SIG-M5 treated with dmso at 0.1 percent for 504 hours (cell line): ENCODE data around the gene PSMD3.

Experiments used
- DNase-seq: peaks from one replicate; lab custom pipeline; 2025; ENCODE audit not compliant: unreplicated experiment; lab: John Stamatoyannopoulos, UW

PSMD3 gene

GRCh38 chr17:39960524-39961041 lies 20.0 kb upstream of the PSMD3 start:
- no peak for DNase-seq

GRCh38 chr17:39962642-39963220 lies 17.9 kb upstream of the PSMD3 start, which contains the start of gene GSDMA:
GSDMA (plus strand) TSS chr17:39963004; CDS start chr17:39965688, 2,684 bp downstream.
- no peak for DNase-seq

DNA sequence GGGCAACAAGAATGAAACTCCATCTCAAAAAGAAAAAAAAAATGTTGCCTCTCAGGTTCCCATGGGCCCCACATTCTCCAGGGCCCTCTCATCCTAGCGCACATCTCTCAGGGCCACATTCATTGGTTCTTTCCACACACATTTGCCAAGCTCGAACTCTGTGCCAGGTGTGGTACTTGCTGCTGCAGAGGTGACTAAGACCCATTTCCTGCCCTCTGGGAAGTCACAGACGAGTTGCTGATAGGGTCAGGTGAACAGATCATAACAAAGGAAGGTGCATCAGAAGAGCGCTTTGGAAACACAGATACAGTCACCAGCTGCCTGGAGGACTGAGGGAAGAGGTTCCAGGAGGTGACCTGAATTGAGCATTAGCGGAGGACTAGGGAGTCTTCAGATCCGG lies 16.8 kb upstream of the PSMD3 start:
- DNase-seq: no peak

DNA sequence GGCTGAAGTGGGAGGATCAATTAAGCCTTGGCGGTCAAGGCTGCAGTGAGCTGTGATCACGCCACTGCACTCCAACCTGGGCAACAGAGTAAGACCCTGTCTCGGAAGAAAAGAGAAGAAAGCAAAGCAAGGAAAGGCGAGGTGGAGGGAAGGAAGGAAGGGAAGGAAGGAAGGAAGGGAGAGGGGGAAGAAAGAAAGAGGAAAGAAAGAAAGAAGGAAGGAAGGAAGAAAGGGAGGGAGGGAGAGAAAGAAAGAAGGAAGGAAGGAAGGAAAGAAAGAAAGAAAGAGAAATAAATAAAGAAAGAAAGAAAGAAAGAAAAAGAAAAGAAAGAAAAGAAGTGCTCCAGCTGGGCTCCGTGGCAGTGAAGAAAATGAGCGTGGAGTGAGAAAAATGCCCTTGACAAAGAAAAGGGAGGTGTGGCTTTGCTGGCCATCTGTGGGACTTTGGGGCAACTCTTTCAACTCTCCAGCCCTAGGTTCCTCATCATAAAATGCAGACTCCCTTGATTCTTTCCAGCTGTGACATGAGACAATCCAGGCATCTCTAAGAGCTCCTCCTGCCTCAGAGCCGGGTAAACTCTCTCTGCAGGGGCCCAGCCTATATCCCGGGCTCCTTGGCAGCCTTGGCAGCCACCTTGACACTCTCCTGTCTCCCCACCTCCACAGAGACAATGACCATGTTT lies 15.4 kb upstream of the PSMD3 start:
- no peak for DNase-seq

DNA sequence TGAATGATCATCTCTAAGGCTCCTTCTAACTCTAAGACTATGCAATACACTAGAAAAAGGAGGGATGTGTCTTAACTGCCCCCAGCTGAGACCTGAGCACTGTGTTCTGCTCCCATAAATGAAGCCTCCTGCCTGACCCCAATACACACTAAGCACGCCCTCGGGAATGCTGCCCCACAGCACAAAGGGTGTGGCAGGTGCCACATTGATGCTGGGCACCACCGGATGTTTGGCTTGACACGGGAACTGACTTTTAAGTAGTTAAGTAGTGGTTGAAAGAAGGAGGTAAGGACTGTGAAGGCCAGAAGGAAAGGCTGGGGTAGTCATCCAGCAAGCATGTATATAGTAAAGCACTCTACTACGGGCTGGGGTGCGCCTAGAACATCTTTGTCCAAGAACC lies 13.8 kb upstream of the PSMD3 start:
- DNase-seq: no peak

GRCh38 chr17:39968761-39969160 lies 11.8 kb upstream of the PSMD3 start:
- no peak for DNase-seq

DNA sequence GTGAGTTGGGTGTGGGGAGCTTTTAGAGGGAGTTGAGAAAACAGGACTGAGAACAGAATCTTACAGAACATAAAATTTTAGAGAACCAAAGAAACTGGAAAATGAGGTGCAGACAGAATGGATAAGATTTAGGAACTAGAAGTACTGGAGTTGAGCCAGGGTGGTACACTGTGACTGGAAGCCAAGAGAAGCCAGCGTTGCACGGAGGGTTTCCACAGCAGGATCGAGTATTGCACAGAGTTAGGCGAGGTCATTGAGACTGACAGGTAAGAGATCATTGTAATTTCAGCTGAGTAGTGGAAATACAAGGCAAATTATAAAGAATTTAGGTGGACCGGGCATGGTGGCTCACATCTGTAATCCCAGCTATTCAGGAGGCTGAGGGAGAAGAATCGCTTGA lies 11.2 kb upstream of the PSMD3 start:
- no peak for DNase-seq

DNA sequence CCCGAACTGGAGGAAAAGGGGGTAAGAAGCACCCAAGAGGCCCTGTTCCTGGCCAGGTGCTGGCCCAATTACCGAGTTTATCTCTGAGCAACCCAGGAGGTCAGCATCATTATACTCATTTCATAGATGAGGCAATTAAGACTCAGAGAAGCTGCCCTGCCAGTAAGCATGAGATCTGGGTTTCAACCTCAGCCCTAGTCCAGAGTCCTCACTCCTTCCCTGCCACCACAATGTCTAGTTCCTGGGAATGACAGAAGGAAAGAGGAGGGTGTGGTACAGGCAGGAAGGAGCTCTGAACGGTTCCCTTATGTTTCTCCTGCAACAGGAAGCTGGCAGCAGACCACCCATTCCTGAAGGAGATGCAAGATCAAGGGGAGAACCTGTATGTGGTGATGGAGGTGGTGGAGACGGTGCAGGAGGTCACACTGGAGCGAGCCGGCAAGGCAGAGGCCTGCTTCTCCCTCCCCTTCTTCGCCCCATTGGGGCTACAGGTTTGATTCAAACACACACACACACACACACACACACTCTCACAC lies 10.4 kb upstream of the PSMD3 start:
- no peak for DNase-seq

- no peak for DNase-seq
Observed at GRCh38 chr17:39971076-39971603, 9.5 kb upstream of the PSMD3 start.

DNA sequence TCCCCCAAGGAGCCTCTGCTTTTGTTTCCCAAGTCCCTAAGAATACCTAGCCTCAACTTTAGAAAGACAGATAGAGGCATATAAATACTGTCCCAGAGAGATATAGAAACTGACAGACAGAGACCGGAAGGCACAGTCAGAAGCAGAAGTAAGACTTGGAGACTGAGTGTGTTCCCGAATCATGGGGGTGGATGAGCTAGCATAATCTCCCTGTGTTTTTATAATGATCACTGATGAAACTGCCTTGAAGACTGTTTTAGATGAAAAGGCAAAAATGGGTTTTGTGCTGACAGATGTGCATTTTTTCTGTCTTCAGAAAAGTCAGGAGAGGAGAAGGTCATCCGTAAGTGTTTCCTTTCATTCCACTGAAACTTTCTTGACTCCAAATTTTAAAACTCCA lies 8.3 kb upstream of the PSMD3 start:
- peak; percentile 67 for DNase-seq

GRCh38 chr17:39973496-39973895 lies 7.1 kb upstream of the PSMD3 start:
- no peak for DNase-seq

- no peak for DNase-seq
Observed at GRCh38 chr17:39974433-39974832, 6.2 kb upstream of the PSMD3 start.

DNA sequence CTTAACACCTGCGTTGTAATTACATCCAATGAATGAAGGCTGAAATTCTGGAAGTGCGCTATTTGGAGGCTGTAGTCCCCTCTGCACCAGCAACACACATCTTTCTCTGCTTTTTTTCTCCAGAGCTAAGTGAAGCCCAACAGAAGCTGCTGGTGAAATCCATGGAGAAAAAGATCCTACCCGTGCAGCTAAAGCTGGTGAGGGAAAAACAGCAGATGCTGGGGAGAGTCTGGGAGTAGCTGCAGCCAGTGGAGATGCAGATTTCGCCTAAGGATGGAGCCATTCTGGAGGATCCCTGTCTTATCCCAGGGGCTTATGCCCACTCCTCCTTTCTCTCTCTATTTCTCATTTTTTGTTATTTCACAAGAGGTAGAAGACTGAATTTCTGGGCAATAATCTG lies 4.8 kb upstream of the PSMD3 start:
- DNase-seq: no peak

- no peak for DNase-seq
Observed at GRCh38 chr17:39979016-39979670, 1.5 kb upstream of the PSMD3 start.

DNA sequence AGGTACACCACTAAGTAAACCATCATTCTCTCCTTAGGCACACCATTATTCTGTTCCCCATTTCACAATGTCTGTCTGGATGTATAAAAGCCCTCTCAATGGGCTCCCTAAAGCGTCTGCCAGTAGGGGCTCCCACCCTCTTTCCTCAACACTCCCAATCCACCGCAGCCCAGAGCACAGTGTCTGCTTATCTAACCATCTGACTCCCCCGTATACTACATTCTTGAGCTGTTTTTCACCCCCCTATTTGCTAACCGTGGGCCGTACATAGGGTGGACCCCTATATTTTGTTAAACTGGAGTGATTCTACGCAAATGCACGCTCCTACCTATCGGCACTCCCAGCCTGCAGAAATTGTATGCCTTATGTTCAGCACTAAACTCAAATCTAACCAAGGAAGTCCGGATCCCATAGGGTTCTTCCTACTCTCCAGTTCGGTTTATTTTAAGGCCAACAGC lies 685 bp upstream of the PSMD3 start:
- peak; percentile 87 for DNase-seq

DNA sequence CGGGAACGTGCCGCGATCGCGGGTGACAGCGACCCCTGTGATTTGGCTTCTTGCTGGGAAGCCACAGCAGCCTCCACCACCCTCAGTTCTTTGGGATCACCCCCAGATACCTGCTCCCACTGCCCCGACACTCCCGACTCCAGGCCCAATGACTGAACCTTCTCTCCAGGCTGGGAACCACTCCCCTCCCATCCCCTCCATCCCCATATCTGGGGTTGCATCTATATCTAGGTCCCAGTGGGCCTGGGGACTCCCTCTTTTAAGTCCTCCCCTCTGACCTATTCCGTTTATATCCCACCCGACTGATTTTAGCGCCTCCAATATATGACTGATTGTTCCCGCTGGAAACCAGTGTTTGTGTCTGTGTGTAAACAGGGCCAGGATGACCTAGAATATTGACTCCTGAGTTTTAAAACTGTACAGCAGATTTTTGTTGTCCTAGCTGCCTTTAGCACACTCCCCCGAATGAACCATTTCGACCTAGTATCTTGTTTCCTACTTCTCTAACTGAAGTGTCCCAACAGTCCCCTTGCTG lies 667 bp downstream of the PSMD3 start:
- no peak for DNase-seq

GRCh38 chr17:39981766-39982375 lies 1.3 kb downstream of the PSMD3 start:
- DNase-seq: peak; percentile 79

DNA sequence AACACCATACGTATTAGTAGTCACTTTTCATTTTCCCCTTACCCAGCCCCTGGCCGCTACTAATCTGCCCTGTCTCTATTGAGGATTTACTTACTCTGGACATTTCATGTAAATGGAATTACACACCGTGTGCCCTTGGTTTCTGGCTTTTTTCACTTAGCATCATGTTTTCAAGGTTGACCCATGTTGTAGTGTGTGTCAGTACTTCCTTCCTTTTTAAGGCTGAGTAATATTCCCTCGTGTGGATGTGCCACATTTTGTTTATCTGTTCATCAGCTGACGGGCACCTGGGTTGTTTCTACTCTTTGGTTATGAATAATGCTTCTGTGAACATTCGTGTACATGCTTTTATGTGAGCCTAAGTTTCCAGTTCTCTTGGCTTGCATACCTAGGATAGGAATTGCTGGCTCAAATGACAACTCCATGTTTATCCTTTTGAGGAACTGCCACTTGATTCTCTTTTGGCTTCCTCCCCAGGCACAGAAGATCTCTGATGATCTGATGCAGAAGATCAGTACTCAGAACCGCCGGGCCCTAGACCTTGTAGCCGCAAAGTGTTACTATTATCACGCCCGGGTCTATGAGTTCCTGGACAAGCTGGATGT lies 7.7 kb downstream of the PSMD3 start:
- DNase-seq: no peak

- no peak for DNase-seq
Observed at GRCh38 chr17:39994448-39994847, 13.8 kb downstream of the PSMD3 start.

DNA sequence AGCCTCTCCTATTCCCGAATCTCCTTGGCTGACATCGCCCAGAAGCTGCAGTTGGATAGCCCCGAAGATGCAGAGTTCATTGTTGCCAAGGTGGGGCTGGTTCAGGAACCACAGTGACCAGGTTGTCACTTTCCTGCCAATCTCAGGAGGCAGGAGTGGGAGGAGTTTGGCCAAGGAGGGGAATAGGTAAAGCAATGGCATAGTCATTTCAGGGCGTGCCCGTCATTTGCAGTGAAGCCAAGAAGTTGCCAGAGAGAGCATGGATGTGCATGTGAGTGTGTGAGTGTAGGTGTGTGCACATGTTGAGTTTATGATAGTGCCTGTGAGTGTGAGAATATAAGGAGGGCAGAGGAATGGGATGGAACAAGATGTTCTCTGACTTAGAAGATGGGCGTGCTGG lies 14.8 kb downstream of the PSMD3 start:
- no peak for DNase-seq

DNA sequence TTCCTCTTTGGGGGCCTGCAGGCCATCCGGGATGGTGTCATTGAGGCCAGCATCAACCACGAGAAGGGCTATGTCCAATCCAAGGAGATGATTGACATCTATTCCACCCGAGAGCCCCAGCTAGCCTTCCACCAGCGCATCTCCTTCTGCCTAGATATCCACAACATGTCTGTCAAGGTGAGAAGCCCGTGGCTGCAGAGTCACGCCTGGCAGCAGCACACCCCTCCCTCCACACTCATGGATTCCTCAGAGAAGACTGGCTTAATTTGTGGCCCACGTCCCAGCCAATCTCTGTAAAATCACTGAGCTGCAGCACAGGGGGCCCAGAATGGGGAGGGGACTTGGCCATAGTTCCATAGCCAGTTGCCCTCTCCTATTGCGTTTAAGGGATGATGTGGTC lies 15.6 kb downstream of the PSMD3 start:
- DNase-seq: no peak
